ENCODE results near the gene IFI35.
"Not testable (repeated sequence)": the region's sequence is repeated elsewhere in the genome, so short reads cannot be mapped to it uniquely, and the experiment has no call there.

DNA sequence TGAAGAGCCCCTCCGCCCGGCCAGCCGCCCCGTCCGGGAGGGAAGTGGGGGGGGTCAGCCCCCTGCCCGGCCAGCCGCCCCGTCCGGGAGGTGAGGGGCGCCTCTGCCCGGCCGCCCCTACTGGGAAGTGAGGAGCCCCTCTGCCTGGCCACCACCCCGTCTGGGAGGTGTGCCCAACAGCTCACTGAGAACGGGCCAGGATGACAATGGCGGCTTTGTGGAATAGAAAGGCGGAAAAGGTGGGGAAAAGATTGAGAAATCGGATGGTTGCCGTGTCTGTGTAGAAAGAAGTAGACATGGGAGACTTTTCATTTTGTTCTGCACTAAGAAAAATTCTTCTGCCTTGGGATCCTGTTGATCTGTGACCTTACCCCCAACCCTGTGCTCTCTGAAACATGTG is 33.3 kb upstream of the IFI35 start:
- TF ChIP-seq RAD21 (CRISPR knock-in tag; conservative IDR thresholded peaks at IDR 0.05 in 1 of 2, IDR thresholded peaks at IDR 0.05 in 1 of 2); NR4A1 (CRISPR knock-in tag; IDR thresholded peaks at IDR 0.05); NR4A1 (tag; IDR thresholded peaks at IDR 0.05); POLR2A (conservative IDR thresholded peaks at IDR 0.05); CEBPB (tag; IDR thresholded peaks at IDR 0.05); CBFB (CRISPR knock-in tag; IDR thresholded peaks at IDR 0.05); CHD2 (IDR thresholded peaks at IDR 0.05; ENCODE audit: low read depth, low read length); GTF2F1 (IDR thresholded peaks at IDR 0.05; ENCODE audit: low read depth, low read length); MTA2 (IDR thresholded peaks at IDR 0.05; ENCODE audit: low read depth); FOSL1 (tag; conservative IDR thresholded peaks at IDR 0.05); CREB1 (IDR thresholded peaks at IDR 0.05); CREB1 (CRISPR knock-in tag; IDR thresholded peaks at IDR 0.05): not testable (repeated sequence)
- TF ChIP-seq, protein P1, sequence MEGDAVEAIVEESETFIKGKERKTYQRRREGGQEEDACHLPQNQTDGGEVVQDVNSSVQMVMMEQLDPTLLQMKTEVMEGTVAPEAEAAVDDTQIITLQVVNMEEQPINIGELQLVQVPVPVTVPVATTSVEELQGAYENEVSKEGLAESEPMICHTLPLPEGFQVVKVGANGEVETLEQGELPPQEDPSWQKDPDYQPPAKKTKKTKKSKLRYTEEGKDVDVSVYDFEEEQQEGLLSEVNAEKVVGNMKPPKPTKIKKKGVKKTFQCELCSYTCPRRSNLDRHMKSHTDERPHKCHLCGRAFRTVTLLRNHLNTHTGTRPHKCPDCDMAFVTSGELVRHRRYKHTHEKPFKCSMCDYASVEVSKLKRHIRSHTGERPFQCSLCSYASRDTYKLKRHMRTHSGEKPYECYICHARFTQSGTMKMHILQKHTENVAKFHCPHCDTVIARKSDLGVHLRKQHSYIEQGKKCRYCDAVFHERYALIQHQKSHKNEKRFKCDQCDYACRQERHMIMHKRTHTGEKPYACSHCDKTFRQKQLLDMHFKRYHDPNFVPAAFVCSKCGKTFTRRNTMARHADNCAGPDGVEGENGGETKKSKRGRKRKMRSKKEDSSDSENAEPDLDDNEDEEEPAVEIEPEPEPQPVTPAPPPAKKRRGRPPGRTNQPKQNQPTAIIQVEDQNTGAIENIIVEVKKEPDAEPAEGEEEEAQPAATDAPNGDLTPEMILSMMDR (IDR thresholded peaks at IDR 0.05 in 2 of 3, conservative IDR thresholded peaks at IDR 0.05 in 1 of 3; ENCODE audit: insufficient read depth in 2 of 3, low read depth in 1 of 3, low read length in 3 of 3): not testable (repeated sequence)
- TF ChIP-seq, protein P2, sequence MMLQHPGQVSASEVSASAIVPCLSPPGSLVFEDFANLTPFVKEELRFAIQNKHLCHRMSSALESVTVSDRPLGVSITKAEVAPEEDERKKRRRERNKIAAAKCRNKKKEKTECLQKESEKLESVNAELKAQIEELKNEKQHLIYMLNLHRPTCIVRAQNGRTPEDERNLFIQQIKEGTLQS (IDR thresholded peaks at IDR 0.05): not testable (repeated sequence)
- TF ChIP-seq, protein P2 (CRISPR knock-in tag; conservative IDR thresholded peaks at IDR 0.05): not testable (repeated sequence)
- TF ChIP-seq, protein P3, sequence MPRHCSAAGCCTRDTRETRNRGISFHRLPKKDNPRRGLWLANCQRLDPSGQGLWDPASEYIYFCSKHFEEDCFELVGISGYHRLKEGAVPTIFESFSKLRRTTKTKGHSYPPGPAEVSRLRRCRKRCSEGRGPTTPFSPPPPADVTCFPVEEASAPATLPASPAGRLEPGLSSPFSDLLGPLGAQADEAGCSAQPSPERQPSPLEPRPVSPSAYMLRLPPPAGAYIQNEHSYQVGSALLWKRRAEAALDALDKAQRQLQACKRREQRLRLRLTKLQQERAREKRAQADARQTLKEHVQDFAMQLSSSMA (CRISPR knock-in tag; IDR thresholded peaks at IDR 0.05): not testable (repeated sequence)
- TF ChIP-seq, protein P4, sequence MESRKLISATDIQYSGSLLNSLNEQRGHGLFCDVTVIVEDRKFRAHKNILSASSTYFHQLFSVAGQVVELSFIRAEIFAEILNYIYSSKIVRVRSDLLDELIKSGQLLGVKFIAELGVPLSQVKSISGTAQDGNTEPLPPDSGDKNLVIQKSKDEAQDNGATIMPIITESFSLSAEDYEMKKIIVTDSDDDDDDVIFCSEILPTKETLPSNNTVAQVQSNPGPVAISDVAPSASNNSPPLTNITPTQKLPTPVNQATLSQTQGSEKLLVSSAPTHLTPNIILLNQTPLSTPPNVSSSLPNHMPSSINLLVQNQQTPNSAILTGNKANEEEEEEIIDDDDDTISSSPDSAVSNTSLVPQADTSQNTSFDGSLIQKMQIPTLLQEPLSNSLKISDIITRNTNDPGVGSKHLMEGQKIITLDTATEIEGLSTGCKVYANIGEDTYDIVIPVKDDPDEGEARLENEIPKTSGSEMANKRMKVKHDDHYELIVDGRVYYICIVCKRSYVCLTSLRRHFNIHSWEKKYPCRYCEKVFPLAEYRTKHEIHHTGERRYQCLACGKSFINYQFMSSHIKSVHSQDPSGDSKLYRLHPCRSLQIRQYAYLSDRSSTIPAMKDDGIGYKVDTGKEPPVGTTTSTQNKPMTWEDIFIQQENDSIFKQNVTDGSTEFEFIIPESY (CRISPR knock-in tag; IDR thresholded peaks at IDR 0.05): not testable (repeated sequence)
